ENCODE results near the gene SLC51A. TPM values are rescaled to one million over a fixed set of nuclear protein-coding genes. Genes with fewer than 3 reads are reported as not detected.

Gene SLC51A
- total RNA-seq, 1 donor from 2014 or later = not detected

Other genes starting within 250 kb of the SLC51A start
- 98.4 and 104 TPM in 2 replicates for gene TFRC, start 134.4 kb upstream of the SLC51A start, total RNA-seq
- gene ZDHHC19, start 5.1 kb upstream of the SLC51A start, total RNA-seq = 0.41 TPM in 1 of 2 replicates, not detected in the other
- 87.3 and 92.6 TPM in 2 replicates for gene PCYT1A, start 71.2 kb downstream of the SLC51A start, total RNA-seq
- gene DYNLT2B, start 101.7 kb downstream of the SLC51A start, total RNA-seq = 10.9 and 13.0 TPM in 2 replicates
- 0.27 TPM in 1 of 2 replicates, not detected in the other for gene TM4SF19, start 121.9 kb downstream of the SLC51A start, total RNA-seq
- 90.7 and 90.9 TPM in 2 replicates for gene UBXN7, start 215.9 kb downstream of the SLC51A start, total RNA-seq

All from astrocyte (in vitro differentiated cells and primary cell).